Activated CD8-positive, alpha-beta T cell treated with anti-CD3 and anti-CD28 coated beads, Interleukin-2, amount 10 ng/mL, durations not matched to agents 7 days and 5 days (primary cell): Measurements from ENCODE around the gene UMAD1. TPM values are rescaled to one million over a fixed set of nuclear protein-coding genes. Genes with fewer than 3 reads are reported as not detected.

ENCODE experiments used
- ATAC-seq: fragments of 150-1000 bp; cut with Tn5 transposase; one replicate; pipeline ENCODE4 v1.10.0; 2021; ENCODE audit warnings: moderate library complexity
- CTCF ChIA-PET: fragments of 350-600 bp; sonication (Branson Sonifier 250); formaldehyde crosslinking; loops from one replicate; lab custom pipeline; 2021; ENCODE audit warnings: antibody characterized with exemption; lab: Charles Lee
- POLR2A ChIA-PET: fragments of 350-600 bp; sonication (Branson Sonifier 250); formaldehyde crosslinking; loops from one replicate; lab custom pipeline; 2021; ENCODE audit warnings: antibody characterized with exemption; lab: Charles Lee
- DNase-seq: peaks from one replicate; pipeline ENCODE4 v3.0.0-alpha.2; 2020
- H3K27ac Mint-ChIP-seq: one replicate; pipeline ENCODE4 v1.8.0; 2021; ENCODE audit warnings: mild to moderate bottlenecking, mixed read lengths
- H3K27me3 Mint-ChIP-seq: one replicate; pipeline ENCODE4 v1.8.0; 2021; ENCODE audit warnings: low read depth, mixed read lengths
- H3K36me3 Mint-ChIP-seq: one replicate; pipeline ENCODE4 v1.8.0; 2021; ENCODE audit warnings: low read depth, mixed read lengths
- H3K4me1 Mint-ChIP-seq: one replicate; pipeline ENCODE4 v1.8.0; 2021; ENCODE audit warnings: low read depth, mixed read lengths
- H3K4me3 Mint-ChIP-seq: one replicate; pipeline ENCODE4 v1.8.0; 2021; ENCODE audit warnings: mild to moderate bottlenecking, mixed read lengths
- H3K9me3 Mint-ChIP-seq: one replicate; pipeline ENCODE4 v1.8.0; 2022; ENCODE audit warnings: mixed read lengths; ENCODE audit not compliant: insufficient read depth
- total RNA-seq, 2 experiments: library from RNA; stranded (reverse); gene quantifications; one replicate each; pipeline ENCODE4 v1.2.3, GENCODE V29; 2021

UMAD1 gene
- total RNA-seq, 2 experiments from 2014 or later: 11.9 to 12.3 TPM

- ATAC-seq: no peak
- peaks cover 3% of the 10 kb centered on the region for H3K36me3 Mint-ChIP-seq
- no peak for DNase-seq
- POLR2A ChIA-PET: no interaction called here
- no peaks in the 10 kb centered on the region for H3K27me3 Mint-ChIP-seq
- H3K27ac Mint-ChIP-seq: no peak overlapping the region
- CTCF ChIA-PET: interaction anchor here (1.5 kb wide), 1 partner anchor 109 kb away, joined by 3 read pairs; no protein-coding TSS in a partner anchor
- H3K4me3 Mint-ChIP-seq: no peak overlapping the region
- H3K9me3 Mint-ChIP-seq: no peaks in the 10 kb centered on the region
- peaks cover 7% of the 10 kb centered on the region for H3K4me1 Mint-ChIP-seq
Observed at GRCh38 chr7:7789551-7789988, 149.0 kb downstream of the UMAD1 start.

GRCh38 chr7:7790041-7790741 lies 149.6 kb downstream of the UMAD1 start:
- H3K27me3 Mint-ChIP-seq: no peaks in the 10 kb centered on the region
- peaks cover 1% of the 10 kb centered on the region for H3K9me3 Mint-ChIP-seq
- CTCF ChIA-PET: interaction anchor here (1.2 to 1.5 kb wide), 2 partner anchors 11 to 109 kb away, joined by 3 read pairs; no protein-coding TSS in a partner anchor
- DNase-seq (no peak), ATAC-seq (no peak)
- H3K4me3 Mint-ChIP-seq: no peak overlapping the region
- POLR2A ChIA-PET: no interaction called here
- H3K4me1 Mint-ChIP-seq: peaks cover 7% of the 10 kb centered on the region
- H3K36me3 Mint-ChIP-seq: peaks cover 3% of the 10 kb centered on the region
- H3K27ac Mint-ChIP-seq: no peak overlapping the region

GRCh38 chr7:7791523-7791922 lies 151.0 kb downstream of the UMAD1 start:
- Mint-ChIP-seq H3K4me3 (no peak overlapping the region), H3K27me3 (no peaks in the 10 kb centered on the region), H3K36me3 (peaks cover 11% of the 10 kb centered on the region), H3K4me1 (peaks cover 12% of the 10 kb centered on the region), H3K9me3 (peaks cover 10% of the 10 kb centered on the region), H3K27ac (no peak overlapping the region)
- ChIA-PET CTCF (no interaction called here), POLR2A (interaction anchor here (0.5 kb wide), 1 partner anchor 205 kb away, joined by 3 read pairs; no protein-coding TSS in a partner anchor)
- ATAC-seq (no peak), DNase-seq (no peak)

DNA sequence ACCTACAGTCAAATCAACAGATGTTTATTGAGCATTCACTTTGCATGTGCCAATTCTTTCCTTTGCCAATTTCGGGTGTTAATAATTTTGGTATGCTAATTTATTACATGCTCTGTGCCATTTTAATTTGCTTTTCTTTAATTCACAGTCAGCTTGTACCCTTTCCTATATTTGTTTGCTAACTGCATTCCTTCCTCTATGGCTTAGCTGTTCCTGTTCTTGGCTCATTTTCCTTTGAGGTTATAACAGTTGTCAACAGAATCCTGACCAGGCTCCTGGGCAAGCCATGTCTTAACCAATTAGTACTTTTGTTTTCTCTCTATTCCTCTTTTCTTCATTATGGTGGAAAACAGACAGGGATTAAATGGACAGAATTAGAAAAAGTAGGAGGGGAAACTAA lies 151.5 kb downstream of the UMAD1 start:
- H3K27me3 Mint-ChIP-seq: no peaks in the 10 kb centered on the region
- no peak overlapping the region for H3K4me3 Mint-ChIP-seq
- H3K9me3 Mint-ChIP-seq: peaks cover 16% of the 10 kb centered on the region
- H3K36me3 Mint-ChIP-seq: peaks cover 16% of the 10 kb centered on the region
- no peak for ATAC-seq
- peaks cover 12% of the 10 kb centered on the region for H3K4me1 Mint-ChIP-seq
- no peak for DNase-seq
- CTCF ChIA-PET: no interaction called here
- H3K27ac Mint-ChIP-seq: no peak overlapping the region
- POLR2A ChIA-PET: interaction anchor here (0.5 kb wide), 1 partner anchor 204 kb away, joined by 3 read pairs; no protein-coding TSS in a partner anchor

GRCh38 chr7:7793249-7793648 lies 152.7 kb downstream of the UMAD1 start:
- DNase-seq (no peak), ATAC-seq (no peak)
- ChIA-PET POLR2A (no interaction called here), CTCF (no interaction called here)
- H3K27ac Mint-ChIP-seq: no peak overlapping the region
- no peaks in the 10 kb centered on the region for H3K27me3 Mint-ChIP-seq
- H3K9me3 Mint-ChIP-seq: peaks cover 19% of the 10 kb centered on the region
- no peak overlapping the region for H3K4me3 Mint-ChIP-seq
- peaks cover 12% of the 10 kb centered on the region for H3K4me1 Mint-ChIP-seq
- peaks cover 19% of the 10 kb centered on the region for H3K36me3 Mint-ChIP-seq

DNA sequence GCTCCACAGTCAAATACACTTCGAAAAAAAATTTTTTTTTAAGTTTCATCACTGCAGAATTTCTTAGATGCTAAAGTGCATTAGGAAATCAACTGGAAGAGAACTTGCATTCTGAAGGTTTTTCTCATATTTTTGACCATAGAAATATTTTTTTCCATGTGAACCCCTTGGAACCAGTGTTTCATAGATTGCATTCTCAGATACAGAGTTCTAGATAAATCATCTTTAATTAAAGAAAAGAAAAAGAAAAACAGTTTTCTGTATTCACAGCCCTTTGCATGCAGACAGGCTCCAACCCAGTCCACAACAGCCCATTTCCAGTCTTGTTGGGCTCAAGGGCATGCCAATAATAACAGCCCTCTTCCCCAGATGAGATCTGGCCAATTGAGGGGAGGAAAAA lies 153.4 kb downstream of the UMAD1 start:
- Mint-ChIP-seq H3K36me3 (peaks cover 19% of the 10 kb centered on the region), H3K27ac (no peak overlapping the region), H3K27me3 (no peaks in the 10 kb centered on the region), H3K4me1 (peaks cover 12% of the 10 kb centered on the region), H3K9me3 (peaks cover 19% of the 10 kb centered on the region), H3K4me3 (no peak overlapping the region)
- ATAC-seq: no peak
- DNase-seq: no peak
- CTCF ChIA-PET: no interaction called here
- POLR2A ChIA-PET: no interaction called here

GRCh38 chr7:7795203-7795602 lies 154.7 kb downstream of the UMAD1 start:
- Mint-ChIP-seq H3K27ac (peak overlapping the region; percentile 5), H3K4me3 (no peak overlapping the region), H3K27me3 (no peaks in the 10 kb centered on the region), H3K4me1 (peaks cover 6% of the 10 kb centered on the region), H3K36me3 (peaks cover 21% of the 10 kb centered on the region), H3K9me3 (peaks cover 19% of the 10 kb centered on the region)
- DNase-seq (no peak), ATAC-seq (no peak)
- ChIA-PET CTCF (no interaction called here), POLR2A (no interaction called here)

DNA sequence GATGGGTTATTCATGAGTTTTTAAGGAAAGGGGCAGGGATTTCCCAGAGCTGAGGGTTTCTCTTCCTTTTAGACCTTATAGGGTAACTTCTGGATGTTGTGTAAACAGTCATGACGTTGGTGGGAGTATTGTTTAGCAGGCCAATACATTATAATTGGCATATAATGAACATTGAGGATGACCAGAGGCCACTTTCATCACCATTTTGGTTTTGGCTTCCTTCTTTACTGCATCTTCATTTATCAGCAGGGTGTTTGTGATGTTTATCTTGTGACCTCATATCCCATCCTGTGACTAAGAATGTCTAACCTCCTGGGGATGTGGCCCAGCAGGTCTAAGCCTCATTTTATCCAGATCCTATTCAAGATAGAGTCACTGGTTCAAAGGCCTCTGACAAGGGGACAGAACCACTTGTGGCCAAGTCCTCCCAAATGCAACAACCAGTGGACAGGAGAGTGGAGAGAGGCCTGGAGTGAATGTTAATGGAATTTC lies 155.1 kb downstream of the UMAD1 start:
- DNase-seq (no peak), ATAC-seq (no peak)
- H3K27me3 Mint-ChIP-seq: no peaks in the 10 kb centered on the region
- peaks cover 6% of the 10 kb centered on the region for H3K4me1 Mint-ChIP-seq
- no peak overlapping the region for H3K27ac Mint-ChIP-seq
- CTCF ChIA-PET: no interaction called here
- POLR2A ChIA-PET: no interaction called here
- no peak overlapping the region for H3K4me3 Mint-ChIP-seq
- peaks cover 19% of the 10 kb centered on the region for H3K9me3 Mint-ChIP-seq
- peaks cover 21% of the 10 kb centered on the region for H3K36me3 Mint-ChIP-seq

DNA sequence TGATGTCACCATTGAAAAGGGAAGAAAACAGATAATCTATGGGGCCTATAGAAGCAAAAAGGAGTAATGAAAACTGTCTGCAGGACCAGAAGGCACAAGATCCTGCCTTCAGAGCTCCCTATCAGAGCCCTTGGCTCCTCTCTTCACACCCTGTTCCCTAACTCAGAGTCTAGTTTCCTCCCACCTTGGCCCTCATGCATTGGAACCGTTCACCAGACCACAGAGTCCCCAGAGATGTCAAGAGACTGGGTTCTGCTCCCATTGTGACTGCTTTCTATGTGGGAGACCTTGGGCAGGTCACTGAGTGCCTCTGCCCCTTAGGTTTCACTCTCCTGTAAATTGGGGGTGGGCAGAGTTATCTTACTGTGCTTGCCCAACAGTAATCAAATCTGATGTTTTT lies 158.0 kb downstream of the UMAD1 start:
- POLR2A ChIA-PET: no interaction called here
- DNase-seq: no peak
- Mint-ChIP-seq H3K4me3 (no peak overlapping the region), H3K27me3 (no peaks in the 10 kb centered on the region), H3K9me3 (peaks cover 19% of the 10 kb centered on the region), H3K27ac (no peak overlapping the region), H3K36me3 (peaks cover 18% of the 10 kb centered on the region), H3K4me1 (peaks cover 6% of the 10 kb centered on the region)
- no peak for ATAC-seq
- CTCF ChIA-PET: no interaction called here

- Mint-ChIP-seq H3K27ac (no peak overlapping the region), H3K9me3 (peaks cover 19% of the 10 kb centered on the region), H3K4me3 (no peak overlapping the region), H3K4me1 (peaks cover 6% of the 10 kb centered on the region), H3K36me3 (peaks cover 18% of the 10 kb centered on the region), H3K27me3 (no peaks in the 10 kb centered on the region)
- ChIA-PET POLR2A (no interaction called here), CTCF (no interaction called here)
- DNase-seq (no peak), ATAC-seq (no peak)
Observed at GRCh38 chr7:7799138-7799537, 158.6 kb downstream of the UMAD1 start.

DNA sequence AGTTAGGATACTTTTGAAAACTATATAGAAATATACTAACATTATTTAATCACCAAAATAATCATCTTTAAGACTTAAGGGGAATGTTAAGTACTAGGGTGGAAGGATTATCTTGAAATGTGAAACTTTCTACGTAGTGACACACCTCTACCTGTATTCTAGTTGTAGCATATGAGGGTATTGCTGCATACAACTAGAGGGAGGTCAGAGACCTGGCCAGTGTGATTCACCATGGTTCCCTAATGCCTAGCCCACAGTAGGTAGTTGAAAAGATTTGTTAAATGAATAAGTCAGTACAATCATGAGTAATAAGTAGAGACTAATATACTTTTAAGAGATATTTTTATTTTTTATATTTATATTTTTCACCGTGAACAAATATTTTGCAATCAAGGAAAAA lies 162.0 kb downstream of the UMAD1 start:
- no peak for DNase-seq
- H3K4me1 Mint-ChIP-seq: no peaks in the 10 kb centered on the region
- no peak overlapping the region for H3K27ac Mint-ChIP-seq
- no peak for ATAC-seq
- H3K9me3 Mint-ChIP-seq: no peaks in the 10 kb centered on the region
- no peaks in the 10 kb centered on the region for H3K27me3 Mint-ChIP-seq
- ChIA-PET POLR2A (no interaction called here), CTCF (no interaction called here)
- H3K36me3 Mint-ChIP-seq: peaks cover 3% of the 10 kb centered on the region
- H3K4me3 Mint-ChIP-seq: no peak overlapping the region

- H3K4me1 Mint-ChIP-seq: no peaks in the 10 kb centered on the region
- CTCF ChIA-PET: no interaction called here
- H3K9me3 Mint-ChIP-seq: no peaks in the 10 kb centered on the region
- H3K27me3 Mint-ChIP-seq: no peaks in the 10 kb centered on the region
- POLR2A ChIA-PET: no interaction called here
- H3K4me3 Mint-ChIP-seq: no peak overlapping the region
- no peak overlapping the region for H3K27ac Mint-ChIP-seq
- no peak for DNase-seq
- peaks cover 2% of the 10 kb centered on the region for H3K36me3 Mint-ChIP-seq
- ATAC-seq: no peak
Observed at GRCh38 chr7:7803715-7804178, 163.2 kb downstream of the UMAD1 start.
